IMR-90 (cell line): Measurements from ENCODE around the gene LEPROT.

Source experiments
- POLR2A ChIP-seq: IDR thresholded peaks from 2 replicates; pipeline ENCODE4 v1.6.1; 2012; ENCODE audit warnings: mild to moderate bottlenecking, low read depth, low read length
- TF ChIP-seq, protein P1 (sequence below): conservative IDR thresholded peaks from 2 replicates; pipeline ENCODE4 v1.5.1; 2012; ENCODE audit warnings: mild to moderate bottlenecking, low read depth, low read length, improper control_type of control experiment

DNA sequence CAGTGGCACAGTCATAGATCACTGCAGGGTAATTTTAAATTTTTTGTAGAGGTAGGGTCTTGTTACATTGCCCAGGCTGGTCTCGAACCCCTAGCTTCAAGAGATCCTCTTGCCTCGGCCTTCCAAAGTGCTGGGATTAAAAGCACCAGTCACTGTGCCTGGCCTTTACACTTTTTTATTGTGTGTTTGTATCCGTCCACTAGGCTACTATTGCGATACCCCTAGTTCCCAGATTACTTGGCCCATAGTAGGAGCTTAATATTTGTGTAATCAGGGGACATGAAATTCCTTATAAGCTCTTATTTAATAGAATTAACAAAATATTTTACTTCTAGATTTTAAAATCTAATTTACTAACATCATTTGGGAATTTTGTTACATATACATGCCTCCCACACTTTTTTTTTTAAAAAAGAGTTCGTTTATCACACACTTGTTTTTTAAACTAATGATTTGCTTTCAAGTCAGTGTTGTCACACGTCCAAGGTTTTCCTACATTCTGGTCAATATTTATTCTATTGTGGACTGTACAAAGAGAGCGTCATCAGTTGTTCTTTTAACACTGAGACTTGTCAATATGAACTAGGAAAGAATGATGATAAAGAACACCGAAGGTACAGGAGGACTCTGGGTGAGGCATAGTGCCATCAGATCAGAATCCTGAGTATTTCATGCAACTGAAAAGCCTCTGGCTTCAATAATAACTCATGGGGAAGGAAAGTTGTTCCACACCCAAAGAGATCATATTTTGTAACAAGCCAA is 63.7 kb downstream of the LEPROT start:
- TF ChIP-seq, protein P1, sequence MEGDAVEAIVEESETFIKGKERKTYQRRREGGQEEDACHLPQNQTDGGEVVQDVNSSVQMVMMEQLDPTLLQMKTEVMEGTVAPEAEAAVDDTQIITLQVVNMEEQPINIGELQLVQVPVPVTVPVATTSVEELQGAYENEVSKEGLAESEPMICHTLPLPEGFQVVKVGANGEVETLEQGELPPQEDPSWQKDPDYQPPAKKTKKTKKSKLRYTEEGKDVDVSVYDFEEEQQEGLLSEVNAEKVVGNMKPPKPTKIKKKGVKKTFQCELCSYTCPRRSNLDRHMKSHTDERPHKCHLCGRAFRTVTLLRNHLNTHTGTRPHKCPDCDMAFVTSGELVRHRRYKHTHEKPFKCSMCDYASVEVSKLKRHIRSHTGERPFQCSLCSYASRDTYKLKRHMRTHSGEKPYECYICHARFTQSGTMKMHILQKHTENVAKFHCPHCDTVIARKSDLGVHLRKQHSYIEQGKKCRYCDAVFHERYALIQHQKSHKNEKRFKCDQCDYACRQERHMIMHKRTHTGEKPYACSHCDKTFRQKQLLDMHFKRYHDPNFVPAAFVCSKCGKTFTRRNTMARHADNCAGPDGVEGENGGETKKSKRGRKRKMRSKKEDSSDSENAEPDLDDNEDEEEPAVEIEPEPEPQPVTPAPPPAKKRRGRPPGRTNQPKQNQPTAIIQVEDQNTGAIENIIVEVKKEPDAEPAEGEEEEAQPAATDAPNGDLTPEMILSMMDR = no peak
- TF ChIP-seq POLR2A = no peak
